Esophagus squamous epithelium (tissue), 4 donors: Measurements from ENCODE around the gene PIM2.

ENCODE experiments used
- CTCF ChIP-seq, 6 experiments: fragments of 450-650 bp in 4 of 6; fragments of 200-600 bp in 2 of 6; sonication (generic) in 2 of 6; IDR thresholded peaks; one replicate each; pipeline ENCODE4 v1.5.1; 2016 to 2019; ENCODE audit warnings: antibody characterized with exemption in 6 of 6, mild to moderate bottlenecking in 4 of 6, moderate library complexity in 4 of 6
- POLR2A ChIP-seq, 4 donors: fragments of 450-650 bp; IDR thresholded peaks; one replicate each; pipeline ENCODE4 v1.6.1; 2017; ENCODE audit warnings: antibody characterized with exemption in 4 of 4, mild to moderate bottlenecking in 4 of 4, moderate library complexity in 3 of 4

GRCh38 chrX:48897625-48898306 is 21.1 kb downstream of the PIM2 start, which contains the start of the genes PQBP1 and TIMM17B:
- TF ChIP-seq CTCF (IDR thresholded peaks at IDR 0.05) (no peak), POLR2A (IDR thresholded peaks at IDR 0.05) (peak in 3 of 4 donors; percentile 47 to 83 (median 64))
